Choroid plexus epithelial cell (primary cell): ENCODE results near the gene QTRT2.
A peak's percentile ranks its signal among the peaks of the same experiment; 100 is the strongest.

Experiments
- DNase-seq: peaks from one replicate; pipeline ENCODE4 v3.0.0-alpha.2; 2010; ENCODE audit warnings: low read depth
- H3K4me3 ChIP-seq: 2 replicates; pipeline ENCODE4 v1.5.1; 2011; ENCODE audit warnings: low read depth, mild to moderate bottlenecking, control low read depth, low read length, moderate library complexity
- TF ChIP-seq, protein P1 (sequence below): conservative IDR thresholded peaks from 2 replicates; pipeline ENCODE4 v1.5.1; 2011; ENCODE audit warnings: low read depth, mild to moderate bottlenecking, control low read depth, inconsistent platforms, low read length, moderate library complexity

The QTRT2 gene

GRCh38 chr3:114103858-114104257 lies 47.3 kb downstream of the QTRT2 start:
- no peak overlapping the region for H3K4me3 ChIP-seq
- DNase-seq, result no peak
- TF ChIP-seq, protein P1, sequence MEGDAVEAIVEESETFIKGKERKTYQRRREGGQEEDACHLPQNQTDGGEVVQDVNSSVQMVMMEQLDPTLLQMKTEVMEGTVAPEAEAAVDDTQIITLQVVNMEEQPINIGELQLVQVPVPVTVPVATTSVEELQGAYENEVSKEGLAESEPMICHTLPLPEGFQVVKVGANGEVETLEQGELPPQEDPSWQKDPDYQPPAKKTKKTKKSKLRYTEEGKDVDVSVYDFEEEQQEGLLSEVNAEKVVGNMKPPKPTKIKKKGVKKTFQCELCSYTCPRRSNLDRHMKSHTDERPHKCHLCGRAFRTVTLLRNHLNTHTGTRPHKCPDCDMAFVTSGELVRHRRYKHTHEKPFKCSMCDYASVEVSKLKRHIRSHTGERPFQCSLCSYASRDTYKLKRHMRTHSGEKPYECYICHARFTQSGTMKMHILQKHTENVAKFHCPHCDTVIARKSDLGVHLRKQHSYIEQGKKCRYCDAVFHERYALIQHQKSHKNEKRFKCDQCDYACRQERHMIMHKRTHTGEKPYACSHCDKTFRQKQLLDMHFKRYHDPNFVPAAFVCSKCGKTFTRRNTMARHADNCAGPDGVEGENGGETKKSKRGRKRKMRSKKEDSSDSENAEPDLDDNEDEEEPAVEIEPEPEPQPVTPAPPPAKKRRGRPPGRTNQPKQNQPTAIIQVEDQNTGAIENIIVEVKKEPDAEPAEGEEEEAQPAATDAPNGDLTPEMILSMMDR, result no peak

DNA sequence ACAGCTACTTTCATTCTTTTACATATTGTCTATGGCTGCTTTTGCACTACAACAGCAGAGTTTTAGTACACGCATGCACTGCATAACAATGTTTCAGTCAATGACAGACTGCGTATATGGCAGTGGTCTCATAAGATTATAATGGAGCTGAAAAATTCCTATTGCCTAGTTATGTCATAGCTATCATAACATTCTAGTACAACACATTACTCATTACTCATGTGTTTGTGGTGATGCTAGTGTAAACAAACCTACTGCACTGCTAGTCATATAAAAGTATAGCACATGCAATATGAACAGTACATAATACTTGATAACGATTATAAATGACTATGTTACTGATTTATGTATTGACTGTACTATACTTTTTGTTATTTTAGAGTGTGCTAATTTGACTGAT lies 47.9 kb downstream of the QTRT2 start:
- no peak overlapping the region for H3K4me3 ChIP-seq
- peak; percentile 68 for DNase-seq
- TF ChIP-seq, protein P1, result no peak

GRCh38 chr3:114108137-114108536 lies 51.6 kb downstream of the QTRT2 start:
- DNase-seq, result no peak
- no peak overlapping the region for H3K4me3 ChIP-seq
- TF ChIP-seq, protein P1, result no peak

DNA sequence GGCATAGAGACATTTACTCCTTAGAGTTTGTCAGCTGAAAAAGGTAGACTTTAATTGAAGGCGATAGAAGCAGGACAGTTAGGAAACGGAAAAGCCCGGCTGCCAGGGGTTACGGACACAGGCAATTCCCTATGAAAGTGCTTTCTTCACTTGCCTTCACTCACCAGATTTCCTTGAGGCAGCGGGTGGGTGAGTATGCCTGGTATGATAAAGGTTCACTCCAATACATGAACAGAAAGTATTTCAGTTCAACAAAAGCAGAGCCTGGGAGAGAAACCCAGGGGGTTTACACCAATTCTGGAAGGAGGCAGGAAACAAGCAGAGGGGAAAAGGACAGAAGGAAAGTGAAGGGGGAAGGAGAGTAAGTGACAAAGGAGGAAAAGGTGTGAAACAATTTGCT lies 53.9 kb downstream of the QTRT2 start:
- TF ChIP-seq, protein P1, result no peak
- DNase-seq, result no peak
- H3K4me3 ChIP-seq, result no peak overlapping the region

GRCh38 chr3:114111060-114111770 lies 54.7 kb downstream of the QTRT2 start:
- no peak for DNase-seq
- TF ChIP-seq, protein P1, result no peak
- H3K4me3 ChIP-seq, result no peak overlapping the region

GRCh38 chr3:114112696-114113095 lies 56.2 kb downstream of the QTRT2 start:
- TF ChIP-seq, protein P1, result no peak
- no peak overlapping the region for H3K4me3 ChIP-seq
- no peak for DNase-seq

- H3K4me3 ChIP-seq, result no peak overlapping the region
- DNase-seq, result no peak
- TF ChIP-seq, protein P1, result no peak
Measured at GRCh38 chr3:114114719-114115118, 58.2 kb downstream of the QTRT2 start.
